Transverse colon (tissue), 4 donors: ENCODE results near the gene C4B. TPM values are rescaled to one million over a fixed set of nuclear protein-coding genes. Genes with fewer than 3 reads are reported as not detected.
"Not testable (repeated sequence)": the region's sequence is repeated elsewhere in the genome, so short reads cannot be mapped to it uniquely, and the experiment has no call there.

Source experiments
- DNase-seq: peaks from one replicate; pipeline ENCODE4 v3.0.0-alpha.2; 2019
- H3K27ac ChIP-seq, 4 donors: fragments of 200-600 bp; sonication (generic); 2 replicates each; pipeline ENCODE4 v1.5.1; 2016 to 2018; ENCODE audit warnings: inconsistent platforms in 4 of 4
- H3K27me3 ChIP-seq: fragments of 200-600 bp; sonication (generic); 2 replicates; pipeline ENCODE4 v1.5.1; 2017; ENCODE audit warnings: inconsistent platforms
- H3K36me3 ChIP-seq, 4 donors: fragments of 200-600 bp; sonication (generic); 2 replicates each; pipeline ENCODE4 v1.5.1; 2017 to 2019; ENCODE audit warnings: inconsistent platforms in 4 of 4
- H3K4me1 ChIP-seq, 4 donors: fragments of 200-600 bp; sonication (generic); 2 replicates each; pipeline ENCODE4 v1.5.1; 2017 to 2020; ENCODE audit warnings: inconsistent platforms in 4 of 4
- H3K4me3 ChIP-seq, 4 donors: fragments of 200-600 bp; sonication (generic); 1 replicate in 1 of 4; 2 replicates in 3 of 4; pipeline versions ENCODE4 v1.5.1 to v1.6.1; 2017 to 2019; ENCODE audit warnings: inconsistent platforms in 4 of 4
- H3K9me3 ChIP-seq, 2 donors: fragments of 200-600 bp; sonication (generic); 2 replicates each; pipeline ENCODE4 v1.5.1; 2017 to 2019; ENCODE audit warnings: inconsistent platforms in 2 of 2
- EP300 ChIP-seq: sonication (generic); formaldehyde crosslinking; IDR thresholded peaks from one replicate; pipeline ENCODE4 v1.6.1; 2017; ENCODE audit warnings: antibody characterized with exemption, low read depth
- POLR2A ChIP-seq: fragments of 450-650 bp; IDR thresholded peaks from one replicate; pipeline ENCODE4 v1.6.1; 2016; ENCODE audit warnings: antibody characterized with exemption, mild to moderate bottlenecking, moderate library complexity
- POLR2AphosphoS5 ChIP-seq, 3 donors: sonication (generic); formaldehyde crosslinking; IDR thresholded peaks; one replicate each; pipeline ENCODE4 v1.6.1; 2016; ENCODE audit warnings: antibody characterized with exemption in 3 of 3
- WGBS, 2 donors: methylation state at CpG; one replicate each; pipeline ENCODE4 v1.1.5; 2018; ENCODE audit warnings: low coverage in 1 of 2; 5-methylcytosine and 5-hydroxymethylcytosine counted together
- in situ Hi-C, 4 donors: fragments of 200-750 bp; cut with MboI; loops; one replicate each; pipeline versions ENCODE4 v1.15.0 to v1.15.1; 2017; ENCODE audit warnings: low sequenced_read_pairs in 3 of 4, low pct_ligation_motif_present in 1 of 4, low pct_unique_long_range_greater_than_20kb in 1 of 4
- intact Hi-C: fragments of 100-400 bp; cut with DNase I; formaldehyde crosslinking; loops from one replicate; pipeline ENCODE4 v1.15.1; 2023; ENCODE audit warnings: low total_unique reads
- total RNA-seq, 4 donors: library from RNA; depleted of rRNA; stranded (reverse); fragments of >200 nt; gene quantifications; one replicate each; pipeline ENCODE4 v1.1.0, GENCODE V29; 2016
- TF ChIP-seq, protein P1 (sequence below), 5 experiments: fragments of 200-600 bp in 3 of 5; fragments of 450-650 bp in 2 of 5; sonication (generic) in 3 of 5; IDR thresholded peaks; 1 replicate in 2 of 5; 2 replicates in 3 of 5; pipeline ENCODE4 v1.5.1; 2016 to 2017; ENCODE audit warnings: antibody characterized with exemption in 5 of 5, inconsistent platforms in 3 of 5, mild to moderate bottlenecking in 2 of 5, moderate library complexity in 1 of 5

The C4B gene
- total RNA-seq, 4 donors from 2014 or later = 20.3 to 137 (median 64.0) TPM

GRCh38 chr6:31971279-31971992 lies 43.2 kb upstream of the C4B start:
- no peaks in the 10 kb centered on the region for H3K9me3 ChIP-seq
- TF ChIP-seq POLR2AphosphoS5 (IDR thresholded peaks at IDR 0.05) = no peak
- TF ChIP-seq, protein P1, sequence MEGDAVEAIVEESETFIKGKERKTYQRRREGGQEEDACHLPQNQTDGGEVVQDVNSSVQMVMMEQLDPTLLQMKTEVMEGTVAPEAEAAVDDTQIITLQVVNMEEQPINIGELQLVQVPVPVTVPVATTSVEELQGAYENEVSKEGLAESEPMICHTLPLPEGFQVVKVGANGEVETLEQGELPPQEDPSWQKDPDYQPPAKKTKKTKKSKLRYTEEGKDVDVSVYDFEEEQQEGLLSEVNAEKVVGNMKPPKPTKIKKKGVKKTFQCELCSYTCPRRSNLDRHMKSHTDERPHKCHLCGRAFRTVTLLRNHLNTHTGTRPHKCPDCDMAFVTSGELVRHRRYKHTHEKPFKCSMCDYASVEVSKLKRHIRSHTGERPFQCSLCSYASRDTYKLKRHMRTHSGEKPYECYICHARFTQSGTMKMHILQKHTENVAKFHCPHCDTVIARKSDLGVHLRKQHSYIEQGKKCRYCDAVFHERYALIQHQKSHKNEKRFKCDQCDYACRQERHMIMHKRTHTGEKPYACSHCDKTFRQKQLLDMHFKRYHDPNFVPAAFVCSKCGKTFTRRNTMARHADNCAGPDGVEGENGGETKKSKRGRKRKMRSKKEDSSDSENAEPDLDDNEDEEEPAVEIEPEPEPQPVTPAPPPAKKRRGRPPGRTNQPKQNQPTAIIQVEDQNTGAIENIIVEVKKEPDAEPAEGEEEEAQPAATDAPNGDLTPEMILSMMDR (IDR thresholded peaks at IDR 0.05) = peak in 1 of 5 experiments; percentile 1
- peak overlapping the region; percentile 53 to 86 (median 64) for H3K4me3 ChIP-seq
- 22% methylated on average over 29 of the region's 29 CpGs; no CpG with 5 or more reads in 1 of the 2 donors for WGBS, 2 donors
- H3K27me3 ChIP-seq = no peaks in the 10 kb centered on the region
- peaks cover 0 to 19% (median 9%) of the 10 kb centered on the region in 4 donors for H3K36me3 ChIP-seq
- intact Hi-C loops = no loop called here
- H3K4me1 ChIP-seq = peaks cover 23 to 25% (median 24%) of the 10 kb centered on the region in 4 donors
- H3K27ac ChIP-seq = peak overlapping the region; percentile 93 to 99 (median 96)
- no peak for DNase-seq
- in situ Hi-C loops = loop anchor here in 2 of 4 donors (25.0 kb wide), 1 partner anchor 91 kb away; no protein-coding TSS in a partner anchor

DNA sequence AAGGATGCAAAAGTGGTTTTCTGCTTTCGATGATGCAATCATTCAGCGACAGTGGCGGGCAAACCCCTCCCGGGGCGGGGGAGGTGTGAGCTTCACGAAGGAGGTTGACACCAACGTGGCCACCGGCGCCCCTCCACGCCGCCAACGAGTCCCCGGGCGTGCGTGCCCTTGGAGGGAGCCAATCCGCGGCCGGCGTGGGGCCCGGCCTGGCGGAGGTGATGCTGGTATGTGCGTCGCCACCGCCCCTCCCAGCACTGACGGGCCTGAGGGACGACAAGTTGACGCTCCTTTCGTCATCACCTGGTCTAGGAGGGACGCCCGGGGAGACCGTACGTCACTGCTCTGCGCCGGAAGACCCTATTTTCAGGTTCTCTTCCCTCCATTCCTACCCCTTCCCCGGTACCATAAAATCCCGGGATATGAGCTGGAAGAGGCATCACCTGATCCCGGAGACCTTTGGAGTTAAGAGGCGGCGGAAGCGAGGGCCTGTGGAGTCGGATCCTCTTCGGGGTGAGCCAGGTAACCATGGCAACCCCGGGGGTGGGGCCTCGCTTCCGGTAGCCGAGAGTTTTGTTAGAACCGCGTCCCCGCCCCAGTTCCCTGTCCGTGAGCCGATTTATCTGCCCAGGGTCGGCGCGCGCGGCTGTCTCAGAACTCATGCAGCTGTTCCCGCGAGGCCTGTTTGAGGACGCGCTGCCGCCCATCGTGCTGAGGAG lies 42.4 kb upstream of the C4B start, which contains the start of gene DXO:
TSS of gene DXO (minus strand) at position 146 of the 716 bp plus-strand sequence. CDS start 463 bp downstream, outside the sequence.
- H3K9me3 ChIP-seq = no peaks in the 10 kb centered on the region
- H3K27ac ChIP-seq = peak within 1 kb of the TSS; percentile 93 to 99 (median 96)
- intact Hi-C loops (no loop called here), in situ Hi-C loops (loop anchor here in 2 of 4 donors (25.0 kb wide), 1 partner anchor 90 kb away; no protein-coding TSS in a partner anchor)
- no peaks in the 10 kb centered on the region for H3K27me3 ChIP-seq
- peaks cover 0 to 16% (median 7%) of the 10 kb centered on the region in 4 donors for H3K36me3 ChIP-seq
- 0% methylated on average over 43 of the region's 62 CpGs; no CpG with 5 or more reads in 1 of the 2 donors for WGBS, 2 donors
- H3K4me1 ChIP-seq = peaks cover 23 to 25% (median 24%) of the 10 kb centered on the region in 4 donors
- peak within 1 kb of the TSS; percentile 53 to 86 (median 64) for H3K4me3 ChIP-seq
- peak; percentile 97 for DNase-seq
- peak; percentile 71 to 87 (median 82) for TF ChIP-seq POLR2AphosphoS5 (IDR thresholded peaks at IDR 0.05)
- TF ChIP-seq, protein P1 (IDR thresholded peaks at IDR 0.05) = no peak
- TF ChIP-seq POLR2A = peak; percentile 74
- TF ChIP-seq EP300 = peak; percentile 55

DNA sequence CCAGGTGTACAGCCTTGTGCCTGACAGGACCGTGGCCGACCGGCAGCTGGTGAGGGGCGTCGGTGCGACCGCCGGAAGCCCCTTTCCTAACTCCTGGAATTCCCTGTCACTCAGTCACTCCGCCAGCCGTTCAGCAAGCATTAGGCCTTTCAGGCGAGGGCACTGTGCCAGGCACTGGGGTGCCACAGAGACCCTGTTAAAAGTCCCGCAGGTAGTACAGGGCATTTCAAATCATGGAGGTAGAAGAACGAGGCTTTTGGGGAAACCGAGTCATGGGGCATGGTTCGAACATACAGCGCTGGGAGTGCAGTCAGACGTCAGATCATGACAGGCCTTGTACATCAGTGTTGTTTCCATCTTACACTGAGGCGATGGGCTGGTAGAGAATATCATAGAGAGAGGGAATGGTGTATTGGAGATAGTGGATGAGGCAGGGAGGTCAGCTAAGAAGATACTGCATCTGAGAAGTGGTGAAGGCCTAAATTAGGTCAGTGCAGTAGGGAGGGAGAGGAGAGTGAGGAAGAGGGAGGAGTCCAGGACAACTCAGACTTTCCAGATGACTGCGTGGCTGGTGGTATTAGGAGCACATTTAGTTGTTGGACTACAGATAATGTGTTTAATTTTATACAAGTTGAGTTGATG lies 41.8 kb upstream of the C4B start:
- peak overlapping the region; percentile 53 to 86 (median 64) for H3K4me3 ChIP-seq
- TF ChIP-seq, protein P1 (IDR thresholded peaks at IDR 0.05) = no peak
- TF ChIP-seq POLR2A = no peak
- TF ChIP-seq EP300 = no peak
- TF ChIP-seq POLR2AphosphoS5 (IDR thresholded peaks at IDR 0.05) = no peak
- H3K27ac ChIP-seq = peak overlapping the region; percentile 93 to 99 (median 96)
- WGBS, 2 donors = 10 to 26% methylated on average over 5 to 12 of the region's 19 CpGs
- no peaks in the 10 kb centered on the region for H3K9me3 ChIP-seq
- H3K36me3 ChIP-seq = peaks cover 0 to 9% (median 4%) of the 10 kb centered on the region in 4 donors
- no peaks in the 10 kb centered on the region for H3K27me3 ChIP-seq
- in situ Hi-C loops = loop anchor here in 2 of 4 donors (25.0 kb wide), 1 partner anchor 89 kb away; no protein-coding TSS in a partner anchor
- DNase-seq = no peak
- H3K4me1 ChIP-seq = peaks cover 23 to 25% (median 24%) of the 10 kb centered on the region in 4 donors
- intact Hi-C loops = no loop called here

DNA sequence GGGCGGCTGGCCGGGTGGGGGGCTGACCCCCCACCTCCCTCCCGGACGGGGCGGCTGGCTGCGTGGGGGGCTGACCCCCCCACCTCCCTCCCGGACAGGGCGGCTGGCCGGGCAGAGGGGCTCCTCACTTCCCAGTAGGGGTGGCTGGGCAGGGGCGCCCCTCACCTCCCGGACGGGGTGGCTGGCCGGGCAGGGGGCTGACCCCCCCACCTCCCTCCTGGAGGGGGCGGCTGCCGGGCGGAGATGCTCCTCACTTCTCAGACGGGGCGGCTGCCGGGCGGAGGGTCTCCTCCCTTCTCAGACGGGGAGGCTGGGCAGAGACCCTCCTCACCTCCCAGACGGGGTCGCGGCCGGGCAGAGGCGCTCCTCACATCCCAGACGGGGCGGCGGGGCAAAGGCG lies 38.5 kb upstream of the C4B start:
- H3K4me1 ChIP-seq = peaks cover 13 to 17% (median 16%) of the 10 kb centered on the region in 4 donors
- H3K4me3 ChIP-seq, H3K27me3 ChIP-seq, H3K27ac ChIP-seq, H3K36me3 ChIP-seq, in situ Hi-C loops, DNase-seq, H3K9me3 ChIP-seq, intact Hi-C loops: not testable (repeated sequence)
- WGBS, 2 donors = 96% methylated on average over 14 of the region's 30 CpGs; no CpG with 5 or more reads in 1 of the 2 donors
